Mononuclear cell (primary cell): ENCODE data around the gene NUP93. TPM values are rescaled to one million over a fixed set of nuclear protein-coding genes. Genes with fewer than 3 reads are reported as not detected.
"Not testable (repeated sequence)": the region's sequence is repeated elsewhere in the genome, so short reads cannot be mapped to it uniquely, and the experiment has no call there.

Source experiments
- H3K27me3 ChIP-seq: 2 replicates; pipeline ENCODE4 v1.6.0; 2011; ENCODE audit warnings: low read length, control low read depth; ENCODE audit not compliant: insufficient read depth
- H3K4me1 ChIP-seq: 2 replicates; pipeline ENCODE4 v1.5.1; 2011; ENCODE audit warnings: mild to moderate bottlenecking, low read length, control low read depth; ENCODE audit not compliant: insufficient read depth
- H3K4me3 ChIP-seq: 2 replicates; pipeline ENCODE4 v1.5.1; 2011; ENCODE audit warnings: mild to moderate bottlenecking, low read length, moderate library complexity
- H3K9me3 ChIP-seq: 2 replicates; pipeline ENCODE4 v1.5.1; 2011; ENCODE audit warnings: low read depth, mild to moderate bottlenecking, control low read depth, low read length
- total RNA-seq: library from RNA; depleted of rRNA; stranded (reverse); fragments of >200 nt; gene quantifications from one replicate; pipeline ENCODE4 v1.2.3, GENCODE V29; 2012

Gene NUP93
- total RNA-seq, 1 donor = 51.1 TPM

DNA sequence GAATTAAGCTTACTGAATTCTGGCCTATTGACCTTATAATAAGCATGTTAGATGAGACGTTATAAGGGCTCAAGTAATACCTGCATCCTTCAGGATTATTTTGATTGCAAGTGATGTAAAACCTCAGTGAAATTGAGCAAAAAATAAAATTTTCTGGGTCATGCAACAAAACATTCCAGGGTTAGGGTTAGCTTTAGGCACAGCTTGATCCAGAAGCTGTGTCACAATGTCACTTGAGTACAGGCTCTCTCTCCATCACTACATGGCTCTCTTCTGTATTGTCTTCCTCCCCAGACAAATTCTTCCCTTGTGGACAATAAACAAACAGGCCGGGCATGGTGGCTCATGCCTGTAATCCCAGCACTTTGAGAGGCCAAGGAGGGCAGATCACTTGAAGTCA lies 3.6 kb upstream of the NUP93 start:
- H3K4me1 ChIP-seq = peaks cover 19% of the 10 kb centered on the region

DNA sequence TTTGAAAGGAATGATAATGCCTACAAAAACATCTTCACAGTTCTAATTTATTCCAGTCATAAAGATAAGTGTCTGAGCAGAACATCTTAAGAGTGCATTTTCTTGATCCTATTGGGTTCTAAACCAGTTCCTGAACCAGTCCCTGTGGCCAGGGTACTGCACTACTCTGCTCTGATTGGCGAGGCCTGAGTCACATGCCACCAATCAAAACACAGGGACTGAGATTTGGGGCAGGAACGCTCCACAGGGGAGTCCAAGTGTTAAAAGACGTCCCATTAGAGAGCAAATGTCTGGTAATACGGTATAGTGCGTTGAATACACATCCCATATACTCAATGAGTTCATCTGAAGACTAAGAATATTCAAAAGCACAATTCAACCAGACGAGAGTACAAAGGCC lies 3.0 kb upstream of the NUP93 start:
- H3K27me3 ChIP-seq = no peaks in the 10 kb centered on the region
- H3K9me3 ChIP-seq = no peaks in the 10 kb centered on the region
- H3K4me1 ChIP-seq = peaks cover 20% of the 10 kb centered on the region
- H3K4me3 ChIP-seq = no peak overlapping the region

More for the DNA sequence above, 3.6 kb upstream of the NUP93 start:
- no peaks in the 10 kb centered on the region for H3K9me3 ChIP-seq
- H3K4me3 ChIP-seq = no peak overlapping the region
- no peaks in the 10 kb centered on the region for H3K27me3 ChIP-seq

GRCh38 chr16:56728027-56728426 lies 1.9 kb upstream of the NUP93 start:
- H3K4me1 ChIP-seq = peaks cover 20% of the 10 kb centered on the region
- no peaks in the 10 kb centered on the region for H3K9me3 ChIP-seq
- no peak overlapping the region for H3K4me3 ChIP-seq
- no peaks in the 10 kb centered on the region for H3K27me3 ChIP-seq

- peaks cover 20% of the 10 kb centered on the region for H3K4me1 ChIP-seq
- no peaks in the 10 kb centered on the region for H3K9me3 ChIP-seq
- no peaks in the 10 kb centered on the region for H3K27me3 ChIP-seq
- H3K4me3 ChIP-seq = peak overlapping the region; percentile 74
These were observed 772 bp upstream of the NUP93 start for GRCh38 chr16:56728980-56729734.

DNA sequence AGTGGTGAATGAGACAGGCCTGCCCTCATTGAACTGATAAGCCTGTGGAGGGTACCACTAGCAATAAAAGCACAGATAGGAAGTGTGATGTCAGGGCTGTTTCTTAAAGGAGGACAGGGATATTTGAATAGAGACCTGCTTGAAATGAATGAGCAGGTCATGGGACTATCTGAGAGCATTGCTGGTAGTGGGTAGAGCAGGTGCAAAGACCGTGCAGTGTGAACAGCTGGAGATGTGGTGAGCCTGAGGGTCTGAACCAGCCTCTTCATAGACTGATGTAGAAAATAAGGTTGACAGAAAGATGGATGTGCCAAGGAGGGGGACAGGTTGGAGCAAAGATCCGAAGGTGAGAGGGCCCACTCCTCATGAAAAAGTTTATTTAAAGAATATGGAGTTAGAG lies 2.4 kb downstream of the NUP93 start:
- Histone ChIP-seq H3K4me1 (peaks cover 33% of the 10 kb centered on the region), H3K27me3 (no peaks in the 10 kb centered on the region), H3K9me3 (no peaks in the 10 kb centered on the region), H3K4me3 (no peak overlapping the region)

- H3K4me3 ChIP-seq = no peak overlapping the region
- no peaks in the 10 kb centered on the region for H3K27me3 ChIP-seq
- H3K4me1 ChIP-seq = peaks cover 33% of the 10 kb centered on the region
- H3K9me3 ChIP-seq = no peaks in the 10 kb centered on the region
These were observed 2.9 kb downstream of the NUP93 start for GRCh38 chr16:56732832-56733231.

DNA sequence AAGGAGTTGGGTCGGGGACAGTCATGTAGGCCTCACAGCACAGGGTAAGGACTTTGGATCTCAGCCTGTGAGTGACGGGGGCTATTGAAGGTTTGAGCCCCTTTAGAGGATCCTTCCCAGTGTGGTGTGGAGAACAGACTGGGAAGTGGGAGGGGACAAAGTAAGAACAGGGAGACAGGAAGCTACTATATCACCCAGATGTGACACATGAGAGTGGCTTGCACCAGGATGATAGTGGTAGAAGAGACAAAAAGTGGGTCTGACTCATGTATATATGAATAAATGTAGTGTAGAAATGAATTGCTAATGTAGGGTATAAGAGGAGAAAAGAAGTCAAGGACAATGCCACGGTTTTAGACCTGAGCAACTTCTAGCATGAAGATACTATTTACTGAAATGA lies 4.5 kb downstream of the NUP93 start:
- no peak overlapping the region for H3K4me3 ChIP-seq
- H3K4me1 ChIP-seq = peaks cover 25% of the 10 kb centered on the region
- H3K9me3 ChIP-seq = no peaks in the 10 kb centered on the region
- H3K27me3 ChIP-seq = no peaks in the 10 kb centered on the region

DNA sequence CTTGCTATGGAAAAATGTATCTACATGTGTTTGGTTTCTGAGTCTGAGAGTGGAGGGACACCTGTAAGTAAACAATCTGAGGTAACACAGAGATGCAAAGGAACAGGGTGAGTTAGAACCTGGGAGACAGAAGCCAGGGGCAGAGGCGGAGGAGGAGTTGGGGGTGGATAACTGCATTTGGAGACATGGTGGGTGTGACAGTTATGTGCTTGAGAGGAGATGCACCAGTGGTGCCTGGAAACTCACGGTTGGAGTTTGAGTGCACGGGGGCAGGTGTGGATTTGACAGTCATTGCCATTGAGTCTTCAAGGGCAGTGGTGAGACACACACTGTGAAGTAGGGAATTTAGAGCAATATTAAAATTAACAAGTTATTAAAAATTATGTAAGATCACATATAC lies 6.5 kb downstream of the NUP93 start:
- Histone ChIP-seq H3K9me3 (no peaks in the 10 kb centered on the region), H3K27me3 (no peaks in the 10 kb centered on the region)

GRCh38 chr16:56737539-56737938 lies 7.6 kb downstream of the NUP93 start:
- no peak overlapping the region for H3K4me3 ChIP-seq
- H3K27me3 ChIP-seq = no peaks in the 10 kb centered on the region
- peaks cover 14% of the 10 kb centered on the region for H3K4me1 ChIP-seq
- no peaks in the 10 kb centered on the region for H3K9me3 ChIP-seq

More for the DNA sequence above, 6.5 kb downstream of the NUP93 start:
- H3K4me1 ChIP-seq = peaks cover 12% of the 10 kb centered on the region
- no peak overlapping the region for H3K4me3 ChIP-seq

GRCh38 chr16:56738221-56738620 lies 8.3 kb downstream of the NUP93 start:
- Histone ChIP-seq H3K9me3 (no peaks in the 10 kb centered on the region), H3K27me3 (no peaks in the 10 kb centered on the region), H3K4me1 (peaks cover 16% of the 10 kb centered on the region), H3K4me3 (no peak overlapping the region)

- not testable (repeated sequence) for H3K9me3 ChIP-seq, H3K4me3 ChIP-seq
- peaks cover 16% of the 10 kb centered on the region for H3K4me1 ChIP-seq
These were observed 9.4 kb downstream of the NUP93 start for GRCh38 chr16:56739378-56739777.

GRCh38 chr16:56741399-56741798 lies 11.5 kb downstream of the NUP93 start:
- Histone ChIP-seq H3K4me1 (peaks cover 4% of the 10 kb centered on the region), H3K9me3 (no peaks in the 10 kb centered on the region), H3K4me3 (no peak overlapping the region), H3K27me3 (no peaks in the 10 kb centered on the region)

More at GRCh38 chr16:56739378-56739777, 9.4 kb downstream of the NUP93 start:
- not testable (repeated sequence) for H3K27me3 ChIP-seq

- Histone ChIP-seq H3K4me3 (no peak overlapping the region), H3K4me1 (peaks cover 4% of the 10 kb centered on the region), H3K9me3 (no peaks in the 10 kb centered on the region), H3K27me3 (no peaks in the 10 kb centered on the region)
These were observed 12.4 kb downstream of the NUP93 start for GRCh38 chr16:56742030-56742984.

DNA sequence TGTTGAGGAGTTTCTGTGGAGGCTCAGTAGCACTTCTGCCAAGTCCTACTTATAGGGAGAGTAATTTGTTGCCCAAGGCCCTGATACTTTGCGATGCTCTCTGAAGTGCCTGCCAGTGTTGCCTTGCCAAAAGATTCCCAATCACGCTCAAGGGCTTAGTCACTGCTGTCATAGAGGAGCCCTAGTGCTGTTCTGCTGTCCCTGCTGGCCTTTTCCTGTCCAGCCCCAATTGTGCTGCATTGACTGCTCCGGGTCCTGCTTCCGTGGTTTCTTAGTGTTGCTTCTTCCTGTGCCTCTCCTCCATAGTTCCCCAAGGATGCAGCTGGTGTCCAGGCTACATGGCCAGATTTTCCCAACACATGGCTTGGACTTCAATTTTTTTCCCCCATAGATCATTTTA lies 13.9 kb downstream of the NUP93 start:
- H3K4me1 ChIP-seq = peaks cover 4% of the 10 kb centered on the region
- H3K4me3 ChIP-seq = no peak overlapping the region
- H3K9me3 ChIP-seq = no peaks in the 10 kb centered on the region

DNA sequence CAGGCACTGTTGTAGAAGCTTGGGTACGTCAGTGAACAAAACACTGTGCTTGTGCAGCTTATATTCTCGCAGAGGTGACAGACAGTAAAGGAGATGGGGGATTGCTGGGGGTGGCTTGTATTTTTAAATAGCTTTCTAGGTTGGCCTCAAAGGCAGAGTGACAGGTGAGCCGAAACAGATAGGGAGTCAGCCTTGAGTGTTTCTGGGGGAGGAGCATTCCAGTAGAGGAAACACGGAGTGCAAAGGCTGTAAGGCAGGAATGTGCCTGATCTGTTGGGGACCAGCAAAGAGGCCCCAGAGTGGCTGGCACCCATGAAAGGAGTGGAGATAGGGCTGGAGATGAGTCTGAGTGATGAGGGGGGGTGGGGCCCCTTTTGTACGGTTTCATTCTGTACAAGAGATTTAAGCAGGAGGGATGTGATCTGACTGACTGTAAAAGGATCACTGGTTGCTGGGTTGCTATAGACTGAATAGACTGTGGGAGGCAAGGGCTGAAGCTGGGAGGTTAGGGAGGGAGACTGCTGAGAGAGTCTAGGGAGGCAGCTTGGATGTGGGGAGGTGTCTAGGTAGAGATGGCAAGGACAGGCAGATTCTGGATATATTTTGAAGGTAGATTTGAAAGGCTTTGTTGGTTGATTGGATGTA lies 15.2 kb downstream of the NUP93 start:
- H3K4me1 ChIP-seq = peaks cover 4% of the 10 kb centered on the region
- no peaks in the 10 kb centered on the region for H3K9me3 ChIP-seq
- H3K27me3 ChIP-seq = no peaks in the 10 kb centered on the region
- no peak overlapping the region for H3K4me3 ChIP-seq

More for the DNA sequence above, 13.9 kb downstream of the NUP93 start:
- H3K27me3 ChIP-seq = no peaks in the 10 kb centered on the region
